Erythroblast (primary cell): ENCODE data around the gene TTC39B.

Source experiments
- GATA1 ChIP-seq: IDR thresholded peaks from 2 replicates; pipeline ENCODE4 v1.6.1; 2011; ENCODE audit warnings: low read depth, mild to moderate bottlenecking, control low read depth, low read length, moderate library complexity
- POLR2A ChIP-seq: IDR thresholded peaks from 2 replicates; pipeline ENCODE4 v1.6.1; 2011; ENCODE audit warnings: mild to moderate bottlenecking, low read length

DNA sequence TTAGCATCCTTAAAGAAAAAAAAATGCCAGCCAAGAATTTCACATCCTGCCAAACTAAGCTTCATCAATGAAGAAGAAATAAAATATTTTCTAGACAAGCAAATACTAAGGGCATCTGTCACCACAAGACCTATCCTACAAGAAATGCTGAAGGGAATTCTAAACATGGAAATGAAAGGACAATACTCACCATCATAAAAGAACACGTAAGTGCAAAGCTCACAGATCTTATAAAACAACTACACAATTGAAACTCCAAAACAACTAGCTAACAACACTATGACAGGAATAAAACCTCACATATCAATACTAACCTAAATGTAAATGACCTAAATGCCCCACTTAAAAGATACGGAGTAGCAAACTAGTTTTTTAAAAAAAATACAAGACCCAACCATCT, 71.4 kb downstream of the TTC39B start:
- TF ChIP-seq POLR2A (no peak), GATA1 (no peak)
